HCT116 (cell line): ENCODE measurements around the gene PHF2. TPM values are rescaled to one million over a fixed set of nuclear protein-coding genes. Genes with fewer than 3 reads are reported as not detected.

Experiments
- ATAC-seq: fragments of 200-7000 bp; cut with Tn5 transposase; 2 replicates; pipeline ENCODE4 v1.9.1; 2020; ENCODE audit warnings: mild to moderate bottlenecking, moderate library complexity
- BruUV-seq: library from RNA; stranded (reverse); fragments of 400-500 nt; replicated peaks from 2 replicates; lab custom pipeline; 2021; lab: Mats Ljungman, UMichigan
- CTCF ChIA-PET: fragments of 300-600 bp; sonication (Branson Sonifier 250); formaldehyde crosslinking; loops from one replicate; lab custom pipeline; 2021; ENCODE audit warnings: antibody characterized with exemption; lab: Charles Lee
- POLR2A ChIA-PET: fragments of 300-600, 350-600 bp; sonication (Branson Sonifier 250); formaldehyde crosslinking; loops from one replicate; lab custom pipeline; 2021; ENCODE audit warnings: antibody characterized with exemption; lab: Charles Lee
- RAD21 ChIA-PET, 2 experiments: fragments of 300-600 bp; sonication (Branson Sonifier 250); formaldehyde crosslinking; loops; one replicate each; lab custom pipeline; 2023; ENCODE audit warnings: low total read pairs in 2 of 2; ENCODE audit not compliant: uncharacterized antibody in 2 of 2, unreplicated experiment in 2 of 2, low non-redundant PET in 1 of 2; lab: Charles Lee
- DNase-seq: peaks from one replicate; pipeline ENCODE4 v3.0.0-alpha.2; 2010; ENCODE audit warnings: low read depth, low spot score
- H2AFZ ChIP-seq: fragments of 200-600 bp; shearing (Covaris generic), sonication (generic); 2 replicates; pipeline ENCODE4 v1.6.1; 2017; ENCODE audit warnings: low read depth, mixed run types, mixed read lengths, antibody characterized with exemption, low read length; ENCODE audit not compliant: poor library complexity, severe bottlenecking
- H3K27ac ChIP-seq: 2 replicates; pipeline ENCODE4 v1.5.1; 2012; ENCODE audit warnings: low read depth, low read length
- H3K27me3 ChIP-seq: fragments of 200-600 bp; sonication (generic); 2 replicates; pipeline ENCODE4 v1.6.1; 2016; ENCODE audit warnings: mixed run types, low read length, mixed read lengths; ENCODE audit not compliant: insufficient read depth
- H3K36me3 ChIP-seq, 2 experiments: fragments of 200-500 bp in 1 of 2; fragments of 200-600 bp in 1 of 2; sonication (Bioruptor generic) in 1 of 2; sonication (generic) in 1 of 2; 2 replicates each; pipeline versions ENCODE4 v1.5.1 to v1.6.1; 2014 to 2016; ENCODE audit warnings: low read length in 2 of 2, inconsistent platforms in 1 of 2, mixed read lengths in 1 of 2, mixed run types in 1 of 2; ENCODE audit not compliant: insufficient read depth in 2 of 2, control insufficient read depth in 1 of 2
- H3K4me1 ChIP-seq, 2 experiments: fragments of 200-600 bp in 1 of 2; sonication (generic) in 1 of 2; 2 replicates each; pipeline versions ENCODE4 v1.5.1 to v1.6.1; 2012 to 2017; ENCODE audit warnings: low read length in 2 of 2, inconsistent platforms in 1 of 2, mild to moderate bottlenecking in 1 of 2, mixed read lengths in 1 of 2, mixed run types in 1 of 2, moderate library complexity in 1 of 2; ENCODE audit not compliant: insufficient read depth in 2 of 2, control insufficient read depth in 1 of 2
- H3K4me2 ChIP-seq: fragments of 200-600 bp; sonication (generic); 2 replicates; pipeline ENCODE4 v1.6.1; 2017; ENCODE audit warnings: mixed run types, low read length, mixed read lengths
- H3K4me3 ChIP-seq, 2 experiments: fragments of 200-600 bp in 1 of 2; sonication (generic) in 1 of 2; replicated peaks in 1 of 2; 2 replicates each; pipeline ENCODE4 v1.5.1; 2011 to 2016; ENCODE audit warnings: low read length in 2 of 2, control low read depth in 1 of 2, low read depth in 1 of 2, mild to moderate bottlenecking in 1 of 2, mixed read lengths in 1 of 2, mixed run types in 1 of 2
- H3K79me2 ChIP-seq: fragments of 200-600 bp; sonication (generic); 2 replicates; pipeline ENCODE4 v1.6.1; 2017; ENCODE audit warnings: mild to moderate bottlenecking, mixed run types, low read length, moderate library complexity, mixed read lengths; ENCODE audit not compliant: insufficient read depth
- H3K9ac ChIP-seq: fragments of 200-600 bp; sonication (generic); 2 replicates; pipeline ENCODE4 v1.6.1; 2016; ENCODE audit warnings: low read length, mixed read lengths
- H3K9me2 ChIP-seq: fragments of 200-600 bp; sonication (generic), shearing (Covaris generic); 2 replicates; pipeline ENCODE4 v1.6.1; 2017; ENCODE audit warnings: mixed run types, mild to moderate bottlenecking, moderate library complexity; ENCODE audit not compliant: insufficient read depth
- H3K9me3 ChIP-seq, 2 experiments: fragments of 200-500 bp in 1 of 2; fragments of 200-600 bp in 1 of 2; sonication (Bioruptor generic) in 1 of 2; sonication (generic) in 1 of 2; 2 replicates each; pipeline ENCODE4 v1.6.1; 2014 to 2017; ENCODE audit warnings: low read length in 2 of 2, mixed read lengths in 2 of 2, inconsistent platforms in 1 of 2, low read depth in 1 of 2, mild to moderate bottlenecking in 1 of 2, mixed run types in 1 of 2, moderate library complexity in 1 of 2; ENCODE audit not compliant: control insufficient read depth in 1 of 2, insufficient read depth in 1 of 2
- H4K20me1 ChIP-seq: fragments of 200-600 bp; sonication (generic), shearing (Covaris generic); 2 replicates; pipeline ENCODE4 v1.6.1; 2017; ENCODE audit warnings: mixed run types, mild to moderate bottlenecking, moderate library complexity; ENCODE audit not compliant: insufficient read depth
- CEBPB ChIP-seq: IDR thresholded peaks from 2 replicates; pipeline ENCODE4 v1.6.1; 2012; ENCODE audit warnings: low read depth
- ELF1 ChIP-seq: IDR thresholded peaks from 2 replicates; pipeline ENCODE4 v1.6.1; 2012; ENCODE audit warnings: low read depth, borderline replicate concordance
- EZH2 ChIP-seq: fragments of 200-600 bp; sonication (generic); IDR thresholded peaks from 2 replicates; pipeline ENCODE4 v1.6.1; 2017; ENCODE audit warnings: antibody characterized with exemption, mixed run types
- JUND ChIP-seq: IDR thresholded peaks from 2 replicates; pipeline ENCODE4 v1.6.1; 2012
- POLR2A ChIP-seq: IDR thresholded peaks from 2 replicates; pipeline ENCODE4 v1.7.0; 2011; ENCODE audit warnings: borderline replicate concordance; ENCODE audit not compliant: insufficient read depth, insufficient read length; ENCODE audit errors: extremely low read depth
- RAD21 ChIP-seq: IDR thresholded peaks from 2 replicates; pipeline ENCODE4 v1.6.1; 2012; ENCODE audit warnings: low read depth, mild to moderate bottlenecking
- SIN3A ChIP-seq: IDR thresholded peaks from 2 replicates; pipeline ENCODE4 v1.6.1; 2012; ENCODE audit warnings: low read depth
- SP1 ChIP-seq: IDR thresholded peaks from 2 replicates; pipeline ENCODE4 v1.6.1; 2012; ENCODE audit warnings: low read depth
- SRF ChIP-seq: IDR thresholded peaks from 2 replicates; pipeline ENCODE4 v1.6.1; 2012; ENCODE audit warnings: low read depth
- TCF7L2 ChIP-seq: IDR thresholded peaks from 2 replicates; pipeline ENCODE4 v1.7.0; 2011; ENCODE audit warnings: borderline replicate concordance, inconsistent platforms; ENCODE audit not compliant: insufficient read depth, insufficient read length; ENCODE audit errors: extremely low read depth
- ZFX ChIP-seq: fragments of 450-650 bp; IDR thresholded peaks from 2 replicates; pipeline ENCODE4 v1.6.1; 2017
- ZNF274 ChIP-seq: fragments of 200-500 bp; sonication (Bioruptor generic); IDR thresholded peaks from 2 replicates; pipeline ENCODE4 v1.6.1; 2014; ENCODE audit warnings: mild to moderate bottlenecking, low read depth, low read length, inconsistent platforms
- intact Hi-C: fragments of 100-400 bp; cut with micrococcal nuclease; formaldehyde crosslinking; loops from 2 replicates; pipeline ENCODE4 v1.10.0; 2022
- total RNA-seq: library from RNA; stranded (reverse); gene quantifications from one replicate; pipeline ENCODE4 v1.2.1, GENCODE V29; 2021; ENCODE audit not compliant: unreplicated experiment
- TF ChIP-seq, protein P1 (sequence below): IDR thresholded peaks from 2 replicates; pipeline ENCODE4 v1.6.1; 2012
- TF ChIP-seq, protein P2 (sequence below): IDR thresholded peaks from 2 replicates; pipeline ENCODE4 v1.6.1; 2012; ENCODE audit warnings: low read depth
- TF ChIP-seq, protein P3 (sequence below): IDR thresholded peaks from 2 replicates; pipeline ENCODE4 v1.6.1; 2012

PHF2 gene
- total RNA-seq, 1 experiment from 2014 or later, result 20.6 TPM

DNA sequence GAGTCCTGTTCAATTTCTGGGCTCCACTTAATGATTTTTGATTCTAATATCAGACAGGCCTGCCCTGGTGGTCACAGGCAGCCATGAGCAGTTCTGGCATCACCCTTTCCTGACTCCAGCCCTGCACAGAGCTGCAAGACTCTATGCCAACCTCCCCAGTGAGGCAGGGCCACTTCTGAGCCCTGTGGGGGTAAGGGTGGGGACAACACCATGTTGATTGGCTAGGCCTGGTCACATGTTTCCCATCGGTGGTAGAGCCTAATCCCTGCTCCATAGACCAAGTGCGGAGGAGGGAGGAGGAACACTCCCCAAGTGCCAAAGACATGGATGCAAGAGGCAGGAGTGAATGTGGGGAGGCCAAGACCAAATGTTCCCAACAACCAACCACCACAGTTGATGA lies 134.6 kb downstream of the PHF2 start:
- no peak overlapping the region for H3K4me2 ChIP-seq
- no peaks in the 10 kb centered on the region for H3K9me2 ChIP-seq
- H3K27me3 ChIP-seq, result no peaks in the 10 kb centered on the region
- H3K27ac ChIP-seq, result no peak overlapping the region
- CTCF ChIA-PET, result no interaction called here
- H4K20me1 ChIP-seq, result no peaks in the 10 kb centered on the region
- H3K36me3 ChIP-seq, result no peaks in the 10 kb centered on the region
- no peak overlapping the region for H3K4me3 ChIP-seq
- no peak for DNase-seq
- intact Hi-C loops, result no loop called here
- no peak overlapping the region for H2AFZ ChIP-seq
- no TSS peak for BruUV-seq
- RAD21 ChIA-PET, result no interaction called here
- H3K79me2 ChIP-seq, result no peaks in the 10 kb centered on the region
- TF ChIP-seq JUND, result no peak
- no peak for TF ChIP-seq RAD21
- TF ChIP-seq, protein P1, sequence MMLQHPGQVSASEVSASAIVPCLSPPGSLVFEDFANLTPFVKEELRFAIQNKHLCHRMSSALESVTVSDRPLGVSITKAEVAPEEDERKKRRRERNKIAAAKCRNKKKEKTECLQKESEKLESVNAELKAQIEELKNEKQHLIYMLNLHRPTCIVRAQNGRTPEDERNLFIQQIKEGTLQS, result no peak
- TF ChIP-seq TCF7L2, result no peak
- no peak for TF ChIP-seq SP1
- TF ChIP-seq, protein P2, sequence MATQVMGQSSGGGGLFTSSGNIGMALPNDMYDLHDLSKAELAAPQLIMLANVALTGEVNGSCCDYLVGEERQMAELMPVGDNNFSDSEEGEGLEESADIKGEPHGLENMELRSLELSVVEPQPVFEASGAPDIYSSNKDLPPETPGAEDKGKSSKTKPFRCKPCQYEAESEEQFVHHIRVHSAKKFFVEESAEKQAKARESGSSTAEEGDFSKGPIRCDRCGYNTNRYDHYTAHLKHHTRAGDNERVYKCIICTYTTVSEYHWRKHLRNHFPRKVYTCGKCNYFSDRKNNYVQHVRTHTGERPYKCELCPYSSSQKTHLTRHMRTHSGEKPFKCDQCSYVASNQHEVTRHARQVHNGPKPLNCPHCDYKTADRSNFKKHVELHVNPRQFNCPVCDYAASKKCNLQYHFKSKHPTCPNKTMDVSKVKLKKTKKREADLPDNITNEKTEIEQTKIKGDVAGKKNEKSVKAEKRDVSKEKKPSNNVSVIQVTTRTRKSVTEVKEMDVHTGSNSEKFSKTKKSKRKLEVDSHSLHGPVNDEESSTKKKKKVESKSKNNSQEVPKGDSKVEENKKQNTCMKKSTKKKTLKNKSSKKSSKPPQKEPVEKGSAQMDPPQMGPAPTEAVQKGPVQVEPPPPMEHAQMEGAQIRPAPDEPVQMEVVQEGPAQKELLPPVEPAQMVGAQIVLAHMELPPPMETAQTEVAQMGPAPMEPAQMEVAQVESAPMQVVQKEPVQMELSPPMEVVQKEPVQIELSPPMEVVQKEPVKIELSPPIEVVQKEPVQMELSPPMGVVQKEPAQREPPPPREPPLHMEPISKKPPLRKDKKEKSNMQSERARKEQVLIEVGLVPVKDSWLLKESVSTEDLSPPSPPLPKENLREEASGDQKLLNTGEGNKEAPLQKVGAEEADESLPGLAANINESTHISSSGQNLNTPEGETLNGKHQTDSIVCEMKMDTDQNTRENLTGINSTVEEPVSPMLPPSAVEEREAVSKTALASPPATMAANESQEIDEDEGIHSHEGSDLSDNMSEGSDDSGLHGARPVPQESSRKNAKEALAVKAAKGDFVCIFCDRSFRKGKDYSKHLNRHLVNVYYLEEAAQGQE, result no peak
- TF ChIP-seq EZH2, result no peak
- TF ChIP-seq POLR2A, result no peak
- no peak for TF ChIP-seq ELF1
- TF ChIP-seq, protein P3, sequence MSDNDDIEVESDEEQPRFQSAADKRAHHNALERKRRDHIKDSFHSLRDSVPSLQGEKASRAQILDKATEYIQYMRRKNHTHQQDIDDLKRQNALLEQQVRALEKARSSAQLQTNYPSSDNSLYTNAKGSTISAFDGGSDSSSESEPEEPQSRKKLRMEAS, result no peak
- TF ChIP-seq CEBPB, result no peak
- no peak for TF ChIP-seq ZFX
- TF ChIP-seq SRF, result no peak
- no peak for TF ChIP-seq ZNF274
- TF ChIP-seq SIN3A, result no peak
- H3K9ac ChIP-seq, result no peak overlapping the region
- no peaks in the 10 kb centered on the region; a peak in 1 of 4 replicates for H3K9me3 ChIP-seq
- POLR2A ChIA-PET, result no interaction called here
- no peaks in the 10 kb centered on the region for H3K4me1 ChIP-seq
- no peak for ATAC-seq
